Lower lobe of right lung (tissue), 2 donors: ENCODE measurements around the gene NOS1AP. TPM values are rescaled to one million over a fixed set of nuclear protein-coding genes. Genes with fewer than 3 reads are reported as not detected.

ENCODE experiments used
- ATAC-seq, 2 donors: fragments of 200-7000 bp; cut with Tn5 transposase; one replicate each; pipeline ENCODE4 v1.9.1; 2020 to 2022; ENCODE audit warnings: mild to moderate bottlenecking in 2 of 2, moderate library complexity in 2 of 2
- DNase-seq: peaks from one replicate; pipeline ENCODE4 v3.0.0-alpha.2; 2020
- H3K27ac ChIP-seq: fragments of 200-600 bp; one replicate; pipeline ENCODE4 v1.8.0; 2022
- H3K27me3 ChIP-seq: fragments of 200-600 bp; one replicate; pipeline ENCODE4 v1.8.0; 2022; ENCODE audit warnings: low read depth
- H3K36me3 ChIP-seq: fragments of 200-600 bp; one replicate; pipeline ENCODE4 v1.8.0; 2022; ENCODE audit warnings: mild to moderate bottlenecking
- H3K4me1 ChIP-seq: fragments of 200-600 bp; one replicate; pipeline ENCODE4 v1.8.0; 2022
- H3K4me3 ChIP-seq: fragments of 200-600 bp; one replicate; pipeline ENCODE4 v1.8.0; 2022; ENCODE audit warnings: mild to moderate bottlenecking
- H3K9me3 ChIP-seq: fragments of 200-600 bp; one replicate; pipeline ENCODE4 v1.8.0; 2022
- intact Hi-C: fragments of 100-400 bp; cut with DNase I; formaldehyde crosslinking; loops from one replicate; pipeline ENCODE4 v1.11.0; 2022
- total RNA-seq: library from RNA; stranded (reverse); fragmentation: NEBNext Ultra II Directional; extraction: Animal tissue kit (Norgen Biotek cat#: 25700); gene quantifications from one replicate; pipeline ENCODE4 v1.2.1, GENCODE V29; 2021
- TF ChIP-seq, protein P1 (sequence below): fragments of 200-600 bp; IDR thresholded peaks from one replicate; pipeline ENCODE4 v1.8.0; 2022; ENCODE audit warnings: antibody characterized with exemption, mild to moderate bottlenecking
- donor health status: DM: no; HTN: yes; CAD: no; lungs with severe emphysema.

The NOS1AP gene
- total RNA-seq, 1 donor from 2014 or later: 3.6 TPM

DNA sequence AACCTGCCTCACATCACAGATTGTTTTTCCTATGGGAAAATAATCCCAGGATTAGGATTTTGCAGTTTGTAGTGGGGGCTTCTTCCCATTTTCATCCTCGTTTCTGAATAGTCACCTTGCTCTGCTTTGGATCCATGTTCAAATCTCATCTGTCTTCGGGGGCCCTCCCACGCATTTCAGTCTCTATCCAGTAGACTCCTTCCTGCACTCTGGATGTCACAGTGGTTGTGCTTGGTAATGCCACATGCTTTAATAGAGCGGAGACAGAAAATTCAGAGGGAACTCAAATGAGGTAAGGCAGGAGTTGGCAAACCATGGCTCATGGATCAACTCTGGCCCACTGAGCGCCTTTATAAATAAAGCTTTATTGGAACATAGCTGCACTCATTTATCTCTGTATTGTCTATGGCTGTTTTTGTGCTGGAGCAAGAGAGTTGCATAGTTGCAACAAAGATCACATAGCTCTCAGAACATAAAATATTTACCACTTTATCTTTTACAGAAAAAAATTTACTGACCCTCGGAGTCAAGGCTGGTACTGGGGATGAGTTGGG lies 206.2 kb downstream of the NOS1AP start:
- DNase-seq: no peak
- H3K9me3 ChIP-seq: no peaks in the 10 kb centered on the region

DNA sequence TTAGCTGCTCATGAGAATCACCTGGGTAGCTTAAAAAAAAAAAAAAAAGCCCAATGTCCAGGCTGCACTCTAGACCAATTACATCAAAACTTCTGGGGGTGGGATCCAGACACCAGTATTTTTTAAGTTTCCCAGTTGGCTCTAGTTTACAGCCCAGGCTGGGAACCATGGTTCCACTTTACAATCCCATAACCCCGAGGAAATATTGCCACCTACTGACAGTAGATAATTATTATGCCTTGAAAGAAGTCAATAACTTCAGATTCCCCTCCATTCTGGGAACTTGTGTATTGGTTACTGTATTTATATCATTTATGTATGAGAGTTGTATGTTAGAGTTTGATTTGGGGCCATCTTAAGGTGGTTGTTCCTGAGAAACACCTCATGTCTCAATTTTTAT lies 207.0 kb downstream of the NOS1AP start:
- TF ChIP-seq, protein P1, sequence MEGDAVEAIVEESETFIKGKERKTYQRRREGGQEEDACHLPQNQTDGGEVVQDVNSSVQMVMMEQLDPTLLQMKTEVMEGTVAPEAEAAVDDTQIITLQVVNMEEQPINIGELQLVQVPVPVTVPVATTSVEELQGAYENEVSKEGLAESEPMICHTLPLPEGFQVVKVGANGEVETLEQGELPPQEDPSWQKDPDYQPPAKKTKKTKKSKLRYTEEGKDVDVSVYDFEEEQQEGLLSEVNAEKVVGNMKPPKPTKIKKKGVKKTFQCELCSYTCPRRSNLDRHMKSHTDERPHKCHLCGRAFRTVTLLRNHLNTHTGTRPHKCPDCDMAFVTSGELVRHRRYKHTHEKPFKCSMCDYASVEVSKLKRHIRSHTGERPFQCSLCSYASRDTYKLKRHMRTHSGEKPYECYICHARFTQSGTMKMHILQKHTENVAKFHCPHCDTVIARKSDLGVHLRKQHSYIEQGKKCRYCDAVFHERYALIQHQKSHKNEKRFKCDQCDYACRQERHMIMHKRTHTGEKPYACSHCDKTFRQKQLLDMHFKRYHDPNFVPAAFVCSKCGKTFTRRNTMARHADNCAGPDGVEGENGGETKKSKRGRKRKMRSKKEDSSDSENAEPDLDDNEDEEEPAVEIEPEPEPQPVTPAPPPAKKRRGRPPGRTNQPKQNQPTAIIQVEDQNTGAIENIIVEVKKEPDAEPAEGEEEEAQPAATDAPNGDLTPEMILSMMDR: no peak

More for the DNA sequence above, 206.2 kb downstream of the NOS1AP start:
- Histone ChIP-seq H3K4me1 (no peaks in the 10 kb centered on the region), H3K4me3 (no peak overlapping the region), H3K27me3 (no peaks in the 10 kb centered on the region), H3K36me3 (no peaks in the 10 kb centered on the region), H3K27ac (no peak overlapping the region)
- TF ChIP-seq, protein P1: no peak
- ATAC-seq: no peak
- intact Hi-C loops: loop anchor here (5.0 kb wide), 1 partner anchor 218 kb away; no protein-coding TSS in a partner anchor

DNA sequence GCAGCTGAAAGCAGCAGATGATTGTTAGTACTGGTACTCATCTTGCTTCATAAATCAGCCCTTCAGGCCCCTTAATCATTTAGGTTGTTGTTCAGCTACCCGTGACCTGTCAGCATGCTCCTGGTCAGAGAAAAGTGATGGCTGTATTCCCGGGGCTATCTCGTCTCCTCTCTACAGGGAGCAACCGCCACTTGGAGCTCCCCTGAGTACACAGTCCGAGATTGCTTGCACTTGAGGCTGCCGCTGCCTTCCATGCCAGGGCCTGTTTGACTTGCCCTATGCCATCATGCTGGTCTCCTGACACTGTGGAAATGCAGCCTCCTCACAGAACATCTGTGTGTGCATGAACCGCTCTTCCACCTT lies 209.6 kb downstream of the NOS1AP start:
- no peak for DNase-seq
- Histone ChIP-seq H3K9me3 (no peaks in the 10 kb centered on the region), H3K36me3 (no peaks in the 10 kb centered on the region), H3K27ac (no peak overlapping the region), H3K4me3 (no peak overlapping the region), H3K4me1 (peaks cover 10% of the 10 kb centered on the region), H3K27me3 (peaks cover 4% of the 10 kb centered on the region)
- TF ChIP-seq, protein P1: no peak
- ATAC-seq: peak; percentile 21 to 31
- intact Hi-C loops: loop anchor here (5.0 kb wide), 1 partner anchor 222 kb away; no protein-coding TSS in a partner anchor

More for the DNA sequence above, 207.0 kb downstream of the NOS1AP start:
- Histone ChIP-seq H3K9me3 (no peaks in the 10 kb centered on the region), H3K4me3 (no peak overlapping the region), H3K36me3 (no peaks in the 10 kb centered on the region), H3K4me1 (no peaks in the 10 kb centered on the region), H3K27ac (no peak overlapping the region), H3K27me3 (no peaks in the 10 kb centered on the region)
- no peak for DNase-seq
- intact Hi-C loops: loop anchor here (5.0 kb wide), 1 partner anchor 219 kb away; no protein-coding TSS in a partner anchor
- peak; percentile 53 to 75 for ATAC-seq

DNA sequence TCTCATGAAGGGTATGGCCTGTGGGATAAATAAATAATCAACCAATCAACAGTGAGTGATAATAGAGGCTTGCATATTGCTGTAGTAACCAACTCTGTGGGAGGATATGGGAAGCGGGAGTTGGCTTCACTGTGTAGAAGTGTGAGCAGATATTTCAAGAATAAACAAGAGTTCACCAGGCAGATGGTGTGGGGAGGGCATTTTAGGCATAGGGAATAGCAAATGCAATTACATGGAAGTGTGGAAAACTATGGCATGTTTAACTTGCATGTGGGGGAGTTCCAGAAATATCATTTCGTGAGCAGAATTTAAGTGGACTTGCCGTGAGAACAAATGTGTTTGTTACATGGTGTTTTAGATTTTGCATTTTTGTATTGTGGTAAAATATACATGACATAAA lies 211.9 kb downstream of the NOS1AP start:
- Histone ChIP-seq H3K27ac (no peak overlapping the region), H3K9me3 (no peaks in the 10 kb centered on the region), H3K36me3 (no peaks in the 10 kb centered on the region), H3K4me1 (peaks cover 19% of the 10 kb centered on the region), H3K4me3 (no peak overlapping the region), H3K27me3 (peaks cover 4% of the 10 kb centered on the region)
- intact Hi-C loops: no loop called here
- ATAC-seq (no peak), DNase-seq (no peak)
- TF ChIP-seq, protein P1: no peak

DNA sequence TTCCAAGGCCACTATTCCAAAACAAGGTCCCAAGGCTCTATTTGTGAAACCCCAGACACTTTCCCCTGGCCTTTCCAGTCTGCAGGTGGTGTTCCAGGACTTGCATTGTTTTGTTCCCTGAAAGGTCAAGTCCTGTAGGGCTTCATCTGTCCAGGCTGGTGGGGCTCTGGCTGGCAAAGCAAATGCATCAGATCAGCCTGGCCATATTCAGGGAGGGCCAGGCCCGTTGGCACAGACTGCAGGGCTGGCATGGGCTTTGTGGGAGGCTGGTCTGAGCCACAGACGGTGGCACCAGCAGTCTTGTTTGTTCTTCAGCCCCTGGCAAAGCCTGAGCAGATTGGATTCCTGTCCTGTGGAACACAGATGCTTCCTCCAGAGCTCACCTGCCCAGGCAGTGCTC lies 214.2 kb downstream of the NOS1AP start:
- H3K36me3 ChIP-seq: no peaks in the 10 kb centered on the region
- no peak for DNase-seq
- peaks cover 19% of the 10 kb centered on the region for H3K4me1 ChIP-seq
- no peak overlapping the region for H3K4me3 ChIP-seq
- no peak overlapping the region for H3K27ac ChIP-seq
- intact Hi-C loops: no loop called here
- no peaks in the 10 kb centered on the region for H3K9me3 ChIP-seq
- no peak for ATAC-seq
- TF ChIP-seq, protein P1: no peak
- peaks cover 4% of the 10 kb centered on the region for H3K27me3 ChIP-seq
